Thoracic aorta (tissue), 2 donors: ENCODE results near the gene PLCL2. TPM values are rescaled to one million over a fixed set of nuclear protein-coding genes. Genes with fewer than 3 reads are reported as not detected.
A peak's percentile ranks its signal among the peaks of the same experiment; 100 is the strongest.

Experiments used
- ATAC-seq: fragments of 150-250 bp; one replicate; pipeline ENCODE4 v1.8.0; 2017; ENCODE audit warnings: low read depth; ENCODE audit not compliant: insufficient number of reproducible peaks, low FRiP score
- DNase-seq: peaks from one replicate; pipeline ENCODE4 v3.0.0-alpha.2; 2020; ENCODE audit warnings: low spot score
- H3K27ac ChIP-seq, 2 donors: fragments of 200-600 bp; sonication (generic); 1 replicate in 1 of 2; 2 replicates in 1 of 2; pipeline ENCODE4 v1.5.1; 2016; ENCODE audit warnings: mild to moderate bottlenecking in 2 of 2, moderate library complexity in 2 of 2
- H3K27me3 ChIP-seq: fragments of 200-600 bp; sonication (generic); replicated peaks from 2 replicates; pipeline ENCODE4 v1.6.0; 2016; ENCODE audit warnings: mild to moderate bottlenecking; ENCODE audit not compliant: insufficient read depth
- H3K36me3 ChIP-seq: fragments of 200-600 bp; sonication (generic); one replicate; pipeline ENCODE4 v1.5.1; 2016
- H3K4me1 ChIP-seq, 2 donors: fragments of 200-600 bp; sonication (generic); 1 replicate in 1 of 2; 2 replicates in 1 of 2; pipeline versions ENCODE4 v1.5.1 to v1.6.0; 2016; ENCODE audit warnings: low read depth in 2 of 2, mild to moderate bottlenecking in 1 of 2; ENCODE audit not compliant: control insufficient read depth in 1 of 2
- H3K4me3 ChIP-seq: fragments of 200-600 bp; sonication (generic); 2 replicates; pipeline ENCODE4 v1.5.1; 2016; ENCODE audit warnings: mild to moderate bottlenecking
- H3K9me3 ChIP-seq: fragments of 200-600 bp; sonication (generic); 2 replicates; pipeline ENCODE4 v1.5.1; 2016
- total RNA-seq, 2 donors: library from RNA; depleted of rRNA; stranded (reverse); fragments of >200 nt; gene quantifications; one replicate each; pipeline versions ENCODE4 v1.1.0 to v1.2.3, GENCODE V29; 2016
- TF ChIP-seq, protein P1 (sequence below): fragments of 200-600 bp; sonication (generic); IDR thresholded peaks from one replicate; pipeline ENCODE4 v1.5.1; 2019; ENCODE audit warnings: antibody characterized with exemption

Gene PLCL2
- total RNA-seq, 2 donors from 2014 or later: 6.9 to 17.1 TPM

DNA sequence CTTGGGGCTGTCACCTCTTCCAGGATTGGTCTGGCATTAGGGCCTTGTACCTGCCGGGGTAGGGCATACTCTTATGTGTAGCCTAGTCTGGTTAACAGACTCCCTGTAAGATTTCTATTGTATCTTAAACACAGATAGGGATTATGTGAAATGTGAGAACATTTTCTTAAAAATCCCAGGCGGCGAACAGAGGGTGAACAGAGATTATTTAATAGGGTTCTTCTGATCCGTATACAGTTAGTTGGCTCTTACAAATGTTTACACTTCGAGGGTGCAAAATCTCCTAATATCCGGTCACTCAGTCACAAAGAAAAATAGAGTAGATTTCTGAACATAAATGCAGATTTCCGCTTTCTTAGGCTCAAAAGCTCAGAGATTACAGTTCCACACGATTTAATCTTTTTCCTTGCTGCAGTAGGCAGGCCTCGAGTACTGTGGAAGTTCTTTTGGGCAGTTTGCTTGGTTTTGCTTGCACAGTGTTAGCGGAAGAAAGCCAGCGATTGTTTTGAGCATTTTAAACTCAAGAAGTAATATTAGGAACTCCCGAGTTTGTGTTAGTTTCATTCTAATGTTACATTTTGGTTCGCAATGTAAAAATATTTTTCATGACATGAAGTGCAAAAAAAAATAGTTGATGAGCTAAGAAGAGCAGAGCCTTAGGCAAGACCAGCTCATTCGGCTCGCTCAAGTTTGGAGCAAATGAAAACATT is 993 bp downstream of the PLCL2 start:
- Histone ChIP-seq H3K27me3 (no peaks in the 10 kb centered on the region), H3K9me3 (no peaks in the 10 kb centered on the region), H3K4me1 (peaks cover 17 to 69% of the 10 kb centered on the region in 2 donors), H3K36me3 (no peaks in the 10 kb centered on the region), H3K4me3 (peak overlapping the region; percentile 84), H3K27ac (peak overlapping the region; percentile 79 to 83)
- DNase-seq (no peak), ATAC-seq (no peak)
- TF ChIP-seq, protein P1, sequence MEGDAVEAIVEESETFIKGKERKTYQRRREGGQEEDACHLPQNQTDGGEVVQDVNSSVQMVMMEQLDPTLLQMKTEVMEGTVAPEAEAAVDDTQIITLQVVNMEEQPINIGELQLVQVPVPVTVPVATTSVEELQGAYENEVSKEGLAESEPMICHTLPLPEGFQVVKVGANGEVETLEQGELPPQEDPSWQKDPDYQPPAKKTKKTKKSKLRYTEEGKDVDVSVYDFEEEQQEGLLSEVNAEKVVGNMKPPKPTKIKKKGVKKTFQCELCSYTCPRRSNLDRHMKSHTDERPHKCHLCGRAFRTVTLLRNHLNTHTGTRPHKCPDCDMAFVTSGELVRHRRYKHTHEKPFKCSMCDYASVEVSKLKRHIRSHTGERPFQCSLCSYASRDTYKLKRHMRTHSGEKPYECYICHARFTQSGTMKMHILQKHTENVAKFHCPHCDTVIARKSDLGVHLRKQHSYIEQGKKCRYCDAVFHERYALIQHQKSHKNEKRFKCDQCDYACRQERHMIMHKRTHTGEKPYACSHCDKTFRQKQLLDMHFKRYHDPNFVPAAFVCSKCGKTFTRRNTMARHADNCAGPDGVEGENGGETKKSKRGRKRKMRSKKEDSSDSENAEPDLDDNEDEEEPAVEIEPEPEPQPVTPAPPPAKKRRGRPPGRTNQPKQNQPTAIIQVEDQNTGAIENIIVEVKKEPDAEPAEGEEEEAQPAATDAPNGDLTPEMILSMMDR: no peak

GRCh38 chr3:16886303-16886683 is 1.5 kb downstream of the PLCL2 start:
- Histone ChIP-seq H3K36me3 (no peaks in the 10 kb centered on the region), H3K27ac (no peak overlapping the region), H3K9me3 (no peaks in the 10 kb centered on the region), H3K27me3 (no peaks in the 10 kb centered on the region), H3K4me3 (peak overlapping the region; percentile 84), H3K4me1 (peaks cover 17 to 73% of the 10 kb centered on the region in 2 donors)
- DNase-seq (no peak), ATAC-seq (no peak)
- TF ChIP-seq, protein P1: no peak

DNA sequence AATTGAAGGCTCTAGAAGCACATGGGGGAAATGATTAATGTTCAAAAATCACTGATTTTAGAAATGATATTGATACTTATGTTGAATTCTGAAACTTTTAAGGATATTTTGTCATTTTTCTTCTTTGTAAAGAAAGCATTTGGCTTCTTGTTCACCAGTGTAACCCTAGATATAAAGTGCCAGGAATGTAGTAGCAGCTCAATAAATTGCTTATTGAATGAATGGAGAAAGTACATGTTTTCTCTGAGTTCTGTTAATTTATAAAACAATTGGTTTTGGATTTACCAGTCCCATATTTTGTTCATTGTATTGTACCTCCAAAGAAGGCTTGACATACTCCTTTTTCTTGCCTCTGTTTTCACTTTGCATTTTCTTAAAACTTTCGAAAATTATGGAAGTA is 2.4 kb downstream of the PLCL2 start:
- TF ChIP-seq, protein P1: no peak
- no peak for DNase-seq
- Histone ChIP-seq H3K27ac (no peak overlapping the region), H3K9me3 (no peaks in the 10 kb centered on the region), H3K4me3 (no peak overlapping the region), H3K36me3 (no peaks in the 10 kb centered on the region), H3K4me1 (peaks cover 13 to 68% of the 10 kb centered on the region in 2 donors), H3K27me3 (no peaks in the 10 kb centered on the region)
- no peak for ATAC-seq

DNA sequence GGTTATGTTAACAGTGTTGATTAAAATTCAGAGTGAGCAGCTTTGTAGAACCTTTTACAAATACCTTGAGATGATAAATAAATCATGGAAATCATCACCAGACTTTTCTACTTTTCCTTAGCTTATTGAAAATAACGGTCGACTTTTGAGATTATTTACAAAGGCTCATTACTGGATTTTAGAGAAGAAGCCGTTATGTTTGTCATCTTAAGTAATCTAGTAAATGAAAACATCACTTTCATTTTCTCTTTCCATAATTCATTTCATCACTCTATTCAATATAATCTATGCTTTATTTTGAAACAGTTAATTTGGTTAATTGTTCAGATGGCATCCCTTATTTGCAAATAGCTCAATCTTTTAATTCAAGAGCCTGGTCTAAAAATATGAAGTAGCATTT is 3.6 kb downstream of the PLCL2 start:
- Histone ChIP-seq H3K27me3 (no peaks in the 10 kb centered on the region), H3K36me3 (no peaks in the 10 kb centered on the region), H3K4me1 (peaks cover 8 to 55% of the 10 kb centered on the region in 2 donors), H3K9me3 (no peaks in the 10 kb centered on the region), H3K4me3 (peak overlapping the region; percentile 14), H3K27ac (no peak overlapping the region)
- no peak for ATAC-seq
- DNase-seq: no peak
- TF ChIP-seq, protein P1: no peak

DNA sequence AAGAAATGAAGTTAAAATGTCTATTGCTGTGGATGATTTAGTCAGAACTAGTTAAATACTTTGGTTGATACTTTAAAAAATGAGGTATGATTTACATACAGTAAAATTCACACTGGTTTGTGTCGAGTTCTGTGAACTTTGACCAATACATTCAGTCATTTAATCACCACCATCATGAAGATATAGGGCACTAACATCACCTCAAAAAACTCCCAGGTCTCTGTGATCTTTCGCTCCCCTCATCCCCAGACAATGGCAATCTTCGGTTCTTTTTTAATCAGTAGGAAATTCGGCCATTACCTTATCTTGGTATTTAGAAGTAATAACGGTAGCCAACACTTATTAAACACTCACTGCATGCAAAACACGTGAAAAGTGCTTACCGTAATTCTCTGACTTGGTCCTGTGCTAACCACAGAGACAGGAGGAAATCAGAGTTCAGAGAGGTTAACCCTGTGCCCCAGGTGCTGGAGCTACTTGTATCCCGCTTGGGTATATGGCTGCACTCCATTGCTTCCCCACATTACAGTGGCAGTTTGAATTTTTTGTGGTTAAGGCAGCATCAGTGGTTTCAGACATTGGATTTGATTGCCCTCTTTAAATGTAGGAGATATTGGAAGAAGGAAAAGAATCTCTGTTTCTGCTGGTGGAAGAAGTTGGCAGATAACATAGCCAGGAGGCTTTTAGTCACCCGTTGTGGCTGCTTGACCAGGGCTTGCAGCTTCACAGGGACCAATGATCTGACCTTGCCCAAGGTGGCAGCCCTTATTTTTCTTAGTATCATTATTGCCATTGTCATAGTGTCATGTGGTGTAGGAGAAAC is 4.2 kb downstream of the PLCL2 start:
- TF ChIP-seq, protein P1: no peak
- Histone ChIP-seq H3K4me3 (no peak overlapping the region), H3K4me1 (peaks cover 8 to 53% of the 10 kb centered on the region in 2 donors), H3K27me3 (no peaks in the 10 kb centered on the region), H3K27ac (no peak overlapping the region), H3K9me3 (no peaks in the 10 kb centered on the region), H3K36me3 (no peaks in the 10 kb centered on the region)
- DNase-seq: no peak
- no peak for ATAC-seq
